Measurements from ENCODE around the gene CEP350.

CEP350 gene

DNA sequence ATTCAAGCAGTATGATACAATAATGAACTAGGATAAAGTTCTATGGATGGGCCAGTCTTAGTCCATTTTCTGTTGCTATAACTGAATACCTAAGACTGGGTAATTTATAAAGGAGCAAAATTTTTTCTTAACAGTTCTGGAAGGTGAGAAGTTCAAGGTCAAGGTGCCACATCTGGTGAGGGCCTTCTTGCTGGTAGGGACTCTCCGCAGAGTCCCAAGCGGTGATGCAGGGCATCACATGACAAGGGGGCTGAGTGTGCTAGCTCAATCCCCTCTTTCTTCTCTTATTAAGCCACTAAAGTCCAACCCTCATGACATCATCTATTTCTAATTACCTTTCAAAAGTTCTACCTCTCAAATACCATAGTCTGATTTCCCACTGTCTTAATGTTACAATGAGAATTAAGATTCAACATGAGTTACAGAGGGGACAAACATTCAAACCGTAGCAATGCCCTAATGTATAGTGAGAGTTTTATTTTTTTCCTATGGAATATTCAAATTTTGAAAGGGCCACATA lies 107.9 kb downstream of the CEP350 start:
- DNase-seq = no peak

DNA sequence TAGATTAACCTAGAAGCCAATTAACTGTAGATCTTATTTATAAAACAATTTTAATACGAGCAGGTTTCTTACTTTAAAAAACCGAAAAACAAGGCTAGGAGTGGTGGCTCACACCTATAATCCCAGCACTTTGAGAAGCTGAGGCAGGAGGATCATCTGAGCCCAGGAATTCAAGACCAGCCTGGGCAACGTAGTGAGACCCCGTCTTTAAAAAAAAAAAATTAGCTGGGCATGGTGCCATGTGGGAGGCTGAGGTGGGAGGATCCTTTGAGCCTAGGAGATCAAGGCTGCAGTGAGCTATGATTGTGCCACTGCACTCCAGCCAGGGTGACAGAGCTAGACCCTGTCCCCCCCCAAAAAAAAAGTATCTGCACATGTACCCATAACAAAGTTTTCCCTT lies 110.8 kb downstream of the CEP350 start:
- DNase-seq = no peak

DNA sequence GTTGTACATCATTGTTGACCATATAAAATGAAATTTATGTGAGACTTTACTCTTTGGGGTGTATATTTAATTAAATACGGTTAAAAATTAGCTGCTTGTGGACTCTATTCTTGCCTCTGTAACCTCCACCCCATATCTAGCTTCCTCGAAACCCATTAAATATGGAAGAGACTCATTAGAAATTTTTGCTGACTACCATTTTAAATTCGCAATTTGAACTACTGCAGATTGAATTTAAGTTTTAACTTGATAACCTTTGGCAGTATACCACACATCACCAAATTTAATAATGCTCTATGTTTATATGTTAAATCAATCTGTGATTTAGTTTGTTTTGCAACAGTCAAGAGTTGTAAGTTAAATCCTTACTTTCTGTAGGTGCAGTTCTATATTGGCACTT lies 111.5 kb downstream of the CEP350 start:
- DNase-seq = no peak

DNA sequence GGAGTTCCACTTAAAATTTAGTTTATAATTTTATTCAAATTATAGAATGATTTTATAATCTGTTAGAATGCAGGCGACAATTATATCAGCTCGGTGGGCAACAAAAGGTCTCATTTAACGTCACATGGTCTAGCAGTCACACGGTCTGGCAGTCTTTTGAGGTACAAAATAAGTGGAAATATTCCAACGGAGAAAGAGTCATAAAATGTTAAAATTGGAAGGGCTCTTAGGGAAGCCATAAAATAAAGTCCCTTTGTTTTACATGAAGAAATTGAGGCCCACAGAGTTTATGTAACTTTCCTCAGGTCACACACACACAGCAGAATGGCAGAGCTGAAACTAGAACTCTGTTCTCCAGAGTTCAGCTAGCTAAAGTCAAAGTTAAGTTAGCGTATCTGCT lies 115.7 kb downstream of the CEP350 start:
- no peak for DNase-seq

DNA sequence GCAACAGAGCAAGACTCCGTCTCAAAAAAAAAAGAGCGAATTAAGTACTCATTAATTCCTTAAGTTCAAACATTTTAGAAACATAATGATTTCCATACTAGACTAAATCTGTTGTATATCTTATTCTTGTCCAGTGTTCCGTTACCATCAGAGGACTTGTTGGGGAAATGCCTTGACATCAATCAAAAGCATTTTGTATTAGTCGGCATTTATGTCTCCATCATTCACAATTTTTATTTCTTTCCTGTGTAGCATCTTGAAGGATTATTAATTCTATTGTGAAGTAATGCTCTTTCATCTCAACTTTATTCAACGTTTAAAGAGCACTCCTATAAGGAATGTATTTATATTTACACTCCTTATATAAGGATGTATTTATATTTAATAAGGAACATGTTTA lies 117.1 kb downstream of the CEP350 start:
- no peak for DNase-seq

DNA sequence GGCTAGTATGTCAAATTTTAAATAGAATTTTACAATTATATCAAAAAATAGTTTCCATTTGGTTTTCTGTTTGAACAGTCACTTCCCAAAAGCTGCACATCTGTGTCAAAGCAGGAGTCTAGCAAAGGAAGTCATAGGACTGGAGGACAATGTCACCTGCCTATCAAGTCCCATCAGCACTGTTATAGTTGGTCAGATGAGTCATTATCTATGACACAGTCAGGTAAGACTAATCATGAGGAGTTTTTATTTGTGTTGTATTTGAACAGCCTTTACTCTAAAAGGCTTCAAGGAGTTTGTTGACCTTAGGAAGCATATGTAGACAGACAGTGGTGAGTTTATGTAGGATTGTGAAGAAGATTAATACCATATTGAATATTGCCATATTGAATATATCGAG lies 125.8 kb downstream of the CEP350 start:
- DNase-seq = no peak

DNA sequence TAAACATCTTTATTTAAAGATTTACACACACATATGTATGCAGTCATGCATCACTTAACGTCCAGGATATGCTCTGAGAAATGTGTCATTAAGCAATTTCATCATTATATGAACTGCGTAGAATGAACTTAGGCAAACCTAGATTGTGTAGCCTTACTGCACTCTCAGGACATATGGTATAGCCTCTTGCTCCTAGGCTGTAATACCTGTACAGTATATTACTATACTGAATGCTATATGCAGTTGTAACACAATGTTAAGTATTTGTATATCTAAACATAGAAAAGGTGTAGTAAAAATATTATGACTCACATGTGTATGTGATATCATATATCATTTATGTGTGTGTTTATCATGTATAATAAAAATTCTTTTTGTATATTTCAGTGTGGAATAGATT lies 126.9 kb downstream of the CEP350 start:
- no peak for DNase-seq

DNA sequence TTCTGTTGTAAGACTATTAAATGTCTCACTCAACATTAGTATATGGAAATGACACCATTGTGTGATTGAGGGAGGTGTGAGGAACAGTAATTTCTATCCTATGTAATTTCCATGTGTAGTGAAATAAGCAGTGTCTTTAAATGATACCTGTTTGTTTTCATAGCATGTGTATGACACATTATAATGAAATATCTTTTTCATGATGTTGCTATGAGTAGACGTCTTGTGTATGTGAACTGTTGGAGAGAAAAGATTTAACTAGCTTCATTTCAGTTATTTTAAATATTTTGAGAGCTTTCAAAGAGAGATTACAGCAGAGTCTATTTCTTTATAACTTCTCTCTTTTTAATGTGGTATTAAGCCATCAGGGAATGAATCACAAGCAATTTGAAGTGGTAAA lies 128.6 kb downstream of the CEP350 start:
- no peak for DNase-seq

DNA sequence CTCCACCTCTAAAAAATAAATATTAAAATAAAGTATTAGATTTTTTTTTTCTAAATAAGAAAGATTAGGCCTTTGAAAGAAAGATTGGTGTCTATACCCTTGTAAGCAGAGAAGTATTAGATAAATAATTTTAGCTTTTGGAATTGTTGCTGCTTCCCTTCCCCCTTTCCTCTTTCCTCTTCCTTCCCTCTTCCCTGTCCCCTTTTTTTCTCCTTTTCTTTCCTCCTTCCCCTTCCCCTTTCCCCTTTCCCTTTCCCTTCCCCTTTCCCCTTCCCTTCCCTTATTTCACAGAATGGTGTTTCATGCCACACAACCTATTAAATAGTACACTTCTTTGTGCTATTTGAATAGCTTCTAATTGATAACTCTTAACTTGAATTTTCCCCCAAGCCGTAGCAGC lies 130.3 kb downstream of the CEP350 start:
- no peak for DNase-seq

DNA sequence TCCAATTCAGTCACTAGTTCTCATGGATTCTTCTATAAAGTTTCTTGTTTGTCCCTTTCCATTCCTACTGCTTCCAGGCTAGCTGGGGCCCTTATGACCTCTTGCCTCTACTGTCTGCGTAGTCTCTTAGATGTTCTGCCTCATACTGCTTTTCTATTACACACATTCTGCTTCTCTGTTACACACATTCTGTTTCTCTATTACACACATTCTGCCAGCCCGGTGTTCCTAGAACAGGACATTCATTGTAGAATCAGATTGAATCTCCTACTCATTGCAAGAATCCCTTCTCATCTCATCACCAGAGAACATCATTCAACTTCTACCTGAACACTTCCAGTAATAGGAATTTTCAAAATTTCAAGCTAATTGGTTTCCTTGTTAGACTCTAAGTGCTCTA lies 130.7 kb downstream of the CEP350 start:
- no peak for DNase-seq

DNA sequence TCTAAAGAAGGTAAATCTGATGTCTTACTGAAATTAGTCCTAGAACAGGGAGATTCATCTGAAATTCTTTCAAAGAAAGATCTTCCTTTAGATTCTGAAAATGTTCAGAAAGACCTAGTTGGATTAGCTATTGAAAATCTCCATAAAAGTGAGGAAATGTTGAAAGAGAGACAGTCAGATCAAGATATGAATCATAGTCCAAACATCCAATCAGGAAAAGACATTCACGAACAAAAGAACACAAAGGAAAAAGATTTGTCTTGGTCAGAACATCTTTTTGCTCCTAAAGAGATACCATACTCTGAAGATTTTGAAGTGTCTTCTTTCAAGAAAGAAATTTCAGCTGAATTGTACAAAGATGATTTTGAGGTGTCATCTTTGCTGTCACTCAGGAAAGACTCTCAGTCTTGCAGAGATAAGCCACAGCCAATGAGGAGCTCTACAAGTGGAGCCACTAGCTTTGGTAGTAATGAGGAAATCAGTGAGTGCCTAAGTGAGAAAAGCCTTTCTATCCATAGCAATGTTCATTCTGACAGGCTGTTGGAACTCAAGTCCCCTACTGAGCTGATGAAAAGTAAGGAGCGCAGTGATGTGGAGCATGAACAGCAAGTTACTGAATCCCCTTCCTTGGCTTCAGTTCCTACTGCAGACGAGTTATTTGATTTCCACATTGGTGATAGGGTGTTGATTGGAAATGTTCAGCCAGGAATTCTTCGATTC lies 138.5 kb downstream of the CEP350 start:
- DNase-seq = no peak

DNA sequence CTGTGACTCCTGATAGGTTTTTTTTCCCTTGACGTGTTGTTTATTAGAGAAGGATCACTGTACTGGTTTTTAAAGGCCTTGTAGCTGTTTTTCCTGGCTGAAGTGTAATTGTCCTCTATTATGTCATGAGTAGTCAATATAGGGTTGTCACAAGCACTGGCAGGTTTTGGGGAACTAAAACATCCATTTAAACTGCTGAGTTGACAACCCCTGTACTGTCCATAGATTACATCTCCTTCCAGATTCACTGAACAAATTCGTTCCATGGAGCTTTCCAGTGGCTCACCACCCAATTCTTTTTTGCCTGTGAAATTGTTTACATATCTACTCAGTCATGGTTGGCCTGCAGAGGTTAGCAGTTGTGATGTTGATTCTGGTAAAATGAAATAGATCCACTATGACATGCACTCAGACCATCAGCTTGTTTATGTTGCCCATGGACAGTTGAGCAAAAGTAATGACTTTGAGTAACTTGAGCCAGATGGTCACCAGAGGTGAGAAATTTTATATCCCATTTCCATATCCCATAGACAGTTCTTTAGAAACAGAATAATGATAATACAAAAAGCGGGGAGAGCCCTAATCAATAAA lies 140.2 kb downstream of the CEP350 start:
- DNase-seq = no peak

DNA sequence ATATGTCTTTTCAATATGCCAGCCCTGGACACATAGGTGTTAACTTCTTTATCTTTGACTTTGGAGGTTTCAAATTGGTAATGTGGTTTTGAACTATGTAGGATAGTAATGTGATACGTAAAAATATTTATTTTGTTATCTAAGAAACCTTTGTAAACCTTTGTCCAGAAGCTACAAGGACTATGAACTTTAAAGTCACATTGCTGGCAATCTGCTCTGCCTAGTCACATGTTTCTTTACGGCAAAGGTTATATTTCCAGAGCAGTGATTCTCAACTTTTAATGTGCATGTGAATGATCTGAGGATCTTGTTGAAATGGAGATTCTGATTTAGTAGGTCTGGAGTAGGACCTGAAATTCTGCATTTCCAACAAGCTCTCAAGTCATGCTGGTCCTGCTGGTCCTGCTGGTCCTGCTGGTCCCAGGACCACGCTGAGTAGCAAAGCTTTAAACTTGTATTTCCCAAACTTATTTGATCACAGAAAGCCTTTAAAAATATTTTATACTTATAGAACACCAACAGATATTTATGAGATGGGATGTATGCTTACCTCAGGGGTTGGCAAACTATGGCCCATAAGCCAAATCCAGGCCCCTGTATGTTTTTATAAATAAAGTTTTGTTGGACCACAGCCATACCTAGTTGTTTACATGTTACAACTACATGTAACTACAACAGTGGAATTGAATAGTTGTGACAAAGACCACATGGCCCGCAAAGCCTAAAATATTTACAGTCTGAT lies 142.1 kb downstream of the CEP350 start:
- no peak for DNase-seq

DNA sequence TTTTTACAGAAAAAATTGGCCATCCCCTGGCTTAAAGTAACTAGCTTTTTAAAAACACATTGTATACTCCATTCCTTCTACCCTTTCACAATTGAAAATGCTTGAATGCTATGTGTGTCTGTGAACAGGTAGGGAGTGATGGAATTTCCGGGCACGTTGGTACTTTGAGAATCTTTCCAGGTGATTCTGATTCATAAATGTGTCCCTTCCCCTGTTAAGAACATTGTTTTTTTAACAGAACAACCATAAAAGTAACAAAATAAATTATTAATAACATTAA lies 142.7 kb downstream of the CEP350 start:
- no peak for DNase-seq

DNA sequence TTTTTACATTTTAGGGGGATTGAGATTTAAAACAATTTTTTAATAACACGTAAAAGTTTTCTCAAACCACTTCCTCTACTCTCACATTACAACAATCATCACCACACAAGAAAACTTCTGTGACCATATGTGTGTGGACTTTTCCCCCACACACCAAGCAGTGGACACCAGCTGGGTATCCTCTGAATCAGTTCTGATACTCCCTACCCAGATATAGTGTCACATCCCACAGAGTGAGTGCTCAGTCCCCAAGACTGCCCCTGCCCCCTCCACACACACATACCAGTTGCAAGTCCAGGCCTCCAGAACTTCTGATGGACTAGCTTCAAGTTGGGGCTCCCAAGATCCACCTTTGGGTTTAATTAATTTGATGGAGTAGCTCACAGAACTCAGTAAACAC lies 146.8 kb downstream of the CEP350 start:
- DNase-seq = no peak

DNA sequence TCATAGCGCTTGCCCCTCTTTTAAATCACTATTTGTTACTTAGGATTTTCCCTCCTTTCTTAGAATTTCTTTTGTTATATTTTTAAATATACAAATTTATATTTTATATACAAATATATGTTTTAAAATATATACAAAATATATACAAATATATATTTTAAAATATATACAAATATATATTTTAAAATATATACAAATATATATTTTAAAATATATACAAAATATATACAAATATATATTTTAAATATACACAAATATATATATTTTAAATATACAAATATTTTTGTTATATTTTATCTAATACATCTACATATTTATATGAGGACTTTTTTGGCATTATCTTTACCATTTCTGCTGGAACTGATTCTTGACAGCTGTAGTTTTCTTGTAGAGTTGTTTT lies 149.2 kb downstream of the CEP350 start:
- DNase-seq = no peak

DNA sequence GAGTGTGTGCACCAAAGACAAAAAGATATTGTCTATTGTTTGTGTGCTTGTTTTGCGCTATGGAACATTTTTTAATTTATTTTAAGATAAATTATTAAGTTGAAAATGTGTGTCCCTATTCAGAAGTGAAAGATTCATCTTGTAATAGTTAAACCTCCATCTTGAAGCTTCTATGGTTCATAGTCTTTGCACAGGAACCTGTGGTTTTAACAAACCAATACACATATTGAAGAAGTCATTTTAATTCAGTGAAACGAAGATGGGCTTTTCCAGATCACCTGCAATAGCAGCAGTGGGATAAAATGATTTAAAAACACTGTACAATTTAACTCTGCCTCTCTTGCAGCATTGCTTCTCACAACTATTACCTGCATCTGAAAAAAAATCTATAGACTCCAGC lies 157.5 kb downstream of the CEP350 start:
- no peak for DNase-seq

DNA sequence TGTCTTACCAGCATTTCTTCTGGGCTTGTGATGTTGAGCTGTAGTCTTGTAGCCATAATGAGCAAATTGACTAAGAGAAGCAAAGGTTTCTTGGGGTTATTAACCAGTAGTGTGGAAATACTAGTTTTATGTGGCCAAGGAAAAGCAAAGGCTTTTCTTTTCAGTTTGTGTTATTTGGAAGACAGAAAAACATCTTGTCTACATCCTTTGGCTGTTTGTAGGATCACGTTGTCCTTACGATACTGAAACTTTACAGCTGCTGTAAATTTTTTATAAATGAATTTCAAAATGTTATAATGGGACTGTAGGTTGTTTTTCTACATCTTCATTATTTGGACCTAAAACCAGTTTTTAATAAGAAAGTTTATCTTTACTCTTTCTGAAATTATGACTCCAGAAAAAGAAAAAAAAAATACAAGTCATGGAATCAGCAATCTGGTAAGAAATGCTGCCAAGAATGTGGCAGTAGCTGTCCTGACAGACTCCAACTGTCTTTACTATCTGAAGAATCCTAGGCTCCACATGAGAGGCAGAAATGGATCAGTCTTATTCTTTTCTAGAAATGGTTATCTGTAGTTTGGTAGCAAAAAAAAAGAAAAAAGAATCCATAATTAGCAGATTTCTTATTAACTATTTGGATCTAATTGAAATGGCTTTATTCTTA lies 158.5 kb downstream of the CEP350 start:
- no peak for DNase-seq

DNA sequence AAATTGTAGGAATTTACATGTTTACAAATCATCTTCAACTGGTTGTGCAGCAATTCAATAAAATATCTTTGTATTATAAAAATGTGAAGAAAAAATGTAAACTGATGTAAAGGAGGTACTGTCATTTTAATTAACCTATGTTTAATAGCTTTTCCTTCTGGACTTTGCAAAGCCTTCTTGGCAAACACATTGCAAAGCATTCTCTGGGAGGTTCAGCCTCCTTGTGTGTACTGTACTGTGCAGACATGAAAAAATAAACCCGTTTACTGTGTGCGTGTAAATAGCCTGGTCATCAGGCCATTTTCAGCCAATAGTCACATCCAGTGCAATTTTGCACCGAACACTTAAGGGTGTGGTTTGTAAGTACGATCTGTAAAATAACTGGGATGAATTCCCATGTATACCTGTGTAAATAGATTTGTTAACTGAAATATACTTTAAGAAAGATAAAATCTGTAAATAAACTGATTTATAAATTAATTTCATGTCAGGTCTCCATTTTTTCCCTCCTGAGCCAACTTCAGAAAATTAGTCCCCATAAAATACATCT lies 159.9 kb downstream of the CEP350 start:
- DNase-seq = no peak

DNA sequence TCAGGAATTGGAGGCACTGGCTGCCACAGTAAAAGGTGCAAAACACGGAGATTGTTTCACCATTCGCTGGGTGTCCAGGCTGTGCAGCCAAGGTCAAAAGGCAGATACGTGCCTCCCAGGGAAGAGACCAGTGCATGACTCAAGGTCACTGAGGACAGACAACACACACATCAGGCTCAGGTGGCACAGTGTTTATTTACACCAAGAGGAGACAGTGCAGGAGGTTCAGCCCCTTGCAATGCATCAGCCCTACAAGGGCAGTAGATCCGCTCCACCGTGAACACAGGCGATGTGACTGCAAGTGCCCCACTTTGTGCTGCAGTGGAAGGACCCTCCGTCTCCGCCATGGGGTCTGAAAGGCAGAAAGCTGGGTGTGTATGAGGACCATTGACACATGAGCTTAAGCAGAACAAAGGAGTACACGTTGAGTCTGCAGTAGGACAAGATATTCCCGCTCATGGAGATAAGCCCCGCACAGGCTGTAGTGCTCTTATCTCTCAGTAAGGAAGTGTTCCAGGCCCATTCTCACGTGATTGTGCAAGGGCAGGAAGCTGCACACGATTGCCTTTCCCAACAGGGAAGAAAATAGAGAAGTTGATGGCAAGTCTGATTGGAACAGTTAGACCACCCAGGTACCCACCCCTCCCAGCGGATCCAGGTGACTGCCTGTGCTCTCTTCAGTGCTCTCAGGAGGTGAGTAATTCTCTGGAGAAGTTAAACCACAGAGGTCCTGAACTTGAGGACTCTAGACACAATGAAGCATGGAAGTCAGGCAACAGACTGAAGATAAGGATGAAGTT lies 162.6 kb downstream of the CEP350 start:
- no peak for DNase-seq

DNA sequence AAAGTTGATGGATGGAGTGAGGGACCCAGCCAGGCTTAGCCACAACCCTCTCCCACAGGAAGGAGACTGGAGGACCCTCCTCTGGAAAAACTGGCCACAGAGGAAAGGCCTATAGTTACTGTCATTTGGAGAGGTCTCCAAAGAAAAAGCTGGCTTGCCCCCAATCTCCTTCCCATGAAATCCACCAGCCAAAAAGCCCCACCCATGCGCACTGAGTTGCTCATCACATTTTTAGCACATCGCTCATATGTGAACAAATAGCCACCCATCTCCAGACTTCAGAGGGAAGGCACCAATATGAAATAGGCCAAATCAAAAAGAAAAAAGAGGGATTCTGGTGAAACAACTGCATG lies 163.1 kb downstream of the CEP350 start:
- DNase-seq = no peak

DNA sequence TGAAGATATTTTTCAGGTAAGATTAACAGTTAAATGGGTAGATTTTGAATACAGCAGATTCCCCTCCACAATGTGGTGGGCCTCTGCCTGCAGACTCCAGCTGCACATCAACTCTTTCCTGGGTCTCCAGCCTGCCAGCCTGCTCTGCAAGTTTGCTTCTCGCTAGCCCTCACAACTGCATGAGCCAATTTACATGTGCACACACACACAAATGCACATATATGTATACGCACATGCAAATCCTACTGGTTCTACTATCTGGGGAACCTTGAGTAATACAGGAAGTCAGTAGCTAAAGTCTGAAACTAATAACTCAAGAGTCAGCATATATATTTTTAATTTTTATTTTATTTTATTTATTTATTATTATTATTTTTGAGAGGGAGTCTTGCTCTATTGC lies 165.2 kb downstream of the CEP350 start:
- no peak for DNase-seq

DNA sequence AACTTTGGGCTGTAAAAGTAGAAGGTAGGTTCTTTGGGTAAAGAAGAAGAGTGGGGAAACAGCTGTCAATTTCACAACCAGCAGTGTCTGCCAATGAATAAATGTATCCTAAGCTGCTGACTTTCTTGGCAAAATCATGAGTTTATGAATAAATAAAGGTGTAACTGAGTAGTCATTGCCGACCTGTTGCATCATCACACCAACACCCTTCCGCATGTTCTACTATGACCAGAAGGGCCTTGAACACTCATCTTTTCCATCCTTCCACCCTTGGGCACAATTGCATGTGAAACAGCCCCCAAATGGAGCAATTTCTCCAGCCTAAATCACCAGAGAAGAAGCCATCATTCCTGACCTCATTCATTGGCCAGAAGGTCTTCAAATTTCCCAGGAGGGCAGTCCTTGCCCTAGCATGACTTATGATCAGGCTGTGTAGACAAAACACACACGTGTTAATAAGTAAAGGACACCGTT lies 168.9 kb downstream of the CEP350 start:
- DNase-seq = no peak

All from midbrain (tissue), 1 donor.